ENCODE data around the gene TADA2A.
"Not testable (repeated sequence)": the region's sequence is repeated elsewhere in the genome, so short reads cannot be mapped to it uniquely, and the experiment has no call there.

Gene TADA2A

DNA sequence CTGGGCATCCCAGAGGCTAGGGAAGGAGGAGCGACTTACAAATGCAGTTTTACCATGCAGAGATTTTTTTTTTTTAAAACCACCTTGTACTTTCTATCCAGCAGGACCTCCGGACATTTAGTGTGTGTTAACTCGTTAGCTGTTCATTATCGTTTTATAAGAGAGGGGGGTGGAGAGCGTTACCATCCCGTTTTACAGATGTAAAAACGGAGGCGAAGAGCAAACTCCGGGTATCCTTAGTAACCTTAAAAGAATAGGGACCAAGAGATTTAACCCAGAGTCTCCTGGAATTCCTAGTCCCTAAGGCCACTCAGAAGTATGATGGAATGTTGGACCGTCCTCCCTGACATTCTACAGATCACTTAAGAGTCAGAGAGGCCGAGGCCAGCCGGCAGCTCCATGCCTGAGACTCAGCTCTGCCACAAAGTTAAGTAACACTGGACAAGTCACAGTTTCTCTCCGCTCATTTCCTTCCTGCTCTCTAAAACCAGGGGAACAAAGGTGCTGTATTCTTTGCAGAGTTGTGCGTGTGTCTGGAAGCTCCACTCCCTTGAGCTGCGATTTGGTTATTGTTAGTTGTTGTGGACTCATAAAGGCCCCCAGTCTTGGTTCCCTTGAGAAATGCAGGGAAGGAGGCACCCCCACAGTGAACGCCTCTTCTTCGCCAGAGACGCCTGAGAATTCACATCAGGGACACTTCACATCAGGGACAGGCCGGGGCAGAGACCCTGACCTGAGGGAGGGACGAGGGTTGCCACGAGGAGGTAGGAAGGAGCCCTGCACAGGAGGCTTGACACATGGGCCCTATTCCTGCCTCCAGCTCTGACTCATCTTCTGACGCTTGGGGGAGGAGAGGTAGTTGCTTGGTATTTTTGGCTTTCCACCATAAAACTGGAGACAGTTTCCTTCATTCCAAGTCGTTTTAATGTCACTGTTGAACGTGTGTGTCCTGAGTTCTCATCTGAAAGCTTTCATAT, 84.2 kb downstream of the TADA2A start:
- DNase-seq (ENCODE audit: low read depth), result no peak

DNA sequence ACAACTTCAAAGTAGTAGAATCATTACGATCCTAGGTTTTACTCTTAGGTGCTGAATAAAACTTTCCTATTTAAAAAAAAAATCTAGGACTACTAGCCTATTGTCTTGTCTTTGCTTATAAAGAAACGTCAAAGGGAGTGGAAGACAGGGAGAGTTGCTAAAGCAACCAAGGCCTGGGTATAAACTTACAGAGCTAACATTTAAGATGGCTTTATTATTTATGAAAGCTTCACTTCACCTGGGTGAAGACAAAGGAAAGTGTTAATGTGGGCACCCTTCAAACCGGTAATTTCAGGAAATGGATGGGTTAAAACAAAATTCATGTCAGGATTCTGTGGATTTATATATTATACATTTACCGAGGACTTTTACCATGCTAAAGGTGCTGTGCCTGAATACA, 85.5 kb downstream of the TADA2A start:
- no peak for DNase-seq (ENCODE audit: low read depth)

DNA sequence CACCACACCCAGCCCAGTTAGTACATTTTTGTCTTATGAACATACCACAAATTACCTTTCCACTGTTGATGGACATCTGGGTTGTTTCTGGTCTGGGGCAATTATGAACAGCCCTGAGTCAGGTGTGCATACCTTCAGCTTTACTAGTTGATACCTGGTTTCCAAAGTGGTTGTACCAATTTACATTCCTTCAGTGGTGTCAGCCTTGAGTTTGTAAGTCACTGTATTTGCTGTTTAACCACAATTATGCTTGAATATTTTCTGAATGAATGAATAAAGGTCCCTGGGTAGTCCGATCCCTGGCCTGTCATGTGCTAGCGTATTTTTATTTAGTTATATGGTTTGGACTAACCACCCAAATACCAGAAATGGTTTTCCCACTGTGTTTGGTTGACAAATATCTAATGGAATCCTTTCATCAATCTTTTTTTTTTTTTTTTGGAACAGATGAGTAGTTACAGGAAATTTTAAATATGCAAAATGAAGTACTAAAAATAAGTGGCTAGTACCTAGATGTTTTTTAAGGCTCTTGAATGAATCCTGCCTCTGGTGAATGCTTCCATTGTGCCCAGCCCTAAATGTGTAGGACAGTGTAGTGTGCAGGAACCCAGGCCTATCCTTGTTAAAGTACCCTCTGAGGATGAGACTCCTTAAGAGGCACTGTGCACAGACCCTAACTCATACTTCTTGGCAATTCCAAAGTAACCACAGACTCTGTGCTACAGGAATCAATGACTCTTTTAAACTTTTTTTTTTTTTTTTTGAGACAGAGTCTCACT, 86.8 kb downstream of the TADA2A start:
- DNase-seq (ENCODE audit: low read depth), result no peak

DNA sequence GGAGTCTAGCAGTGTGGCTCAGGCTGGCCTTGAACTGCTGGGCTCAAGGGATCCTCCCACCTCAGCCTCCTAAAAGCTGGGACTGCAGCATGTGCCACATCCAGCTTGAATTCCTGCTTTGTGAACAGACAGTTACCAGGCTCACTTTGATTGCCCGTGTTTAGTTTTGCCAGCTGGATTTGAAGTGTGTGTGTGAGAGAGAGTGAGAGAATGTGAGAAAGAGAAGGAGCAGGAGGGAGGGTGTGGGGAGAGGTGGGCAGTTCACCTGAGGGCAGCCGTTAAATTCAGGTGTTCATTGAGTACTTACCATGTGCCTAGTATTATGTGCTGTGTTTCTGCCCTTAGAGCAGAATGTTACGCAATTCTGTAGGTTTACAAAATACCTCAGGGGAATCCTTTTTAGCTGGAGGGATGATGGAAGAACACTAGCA, 87.7 kb downstream of the TADA2A start:
- no peak for DNase-seq (ENCODE audit: low read depth)

DNA sequence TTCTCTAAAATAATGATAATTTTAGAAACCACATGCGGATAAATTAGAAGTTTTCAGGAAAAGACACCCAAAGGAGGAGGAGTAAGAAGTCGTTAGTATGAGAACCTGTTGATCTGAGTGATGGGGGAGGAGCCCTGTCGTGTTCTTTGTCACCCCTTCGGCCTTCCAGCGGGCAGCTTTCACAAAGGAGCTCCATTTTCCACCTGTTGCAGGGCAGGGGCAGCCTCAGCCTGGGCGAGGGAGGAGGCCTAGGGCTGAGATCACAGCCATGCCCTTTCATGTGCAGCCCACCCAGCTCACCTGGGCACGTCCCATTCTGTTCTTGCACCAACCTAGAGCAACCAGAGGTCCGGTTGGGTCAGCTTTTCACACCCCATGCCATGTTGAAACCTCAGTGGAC, 88.3 kb downstream of the TADA2A start:
- DNase-seq (ENCODE audit: low read depth), result no peak

DNA sequence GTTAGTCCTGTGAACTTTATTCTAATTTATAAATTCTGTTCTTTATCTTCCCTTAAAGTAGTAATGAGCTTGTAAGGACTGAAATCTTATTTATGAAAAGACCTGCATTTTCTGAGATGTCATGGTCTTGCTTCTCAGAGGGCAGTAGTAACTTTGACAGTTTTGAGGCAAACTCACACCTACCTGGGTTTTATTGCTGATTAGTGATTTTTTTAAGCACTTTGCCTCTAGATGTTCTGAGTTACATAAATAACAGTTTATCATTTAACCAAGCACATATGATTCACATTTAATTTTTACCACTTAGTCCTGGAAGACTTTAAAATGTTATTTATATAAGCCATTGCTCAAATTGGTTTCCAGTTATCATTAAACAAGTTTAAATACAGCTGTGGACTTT, 93.7 kb downstream of the TADA2A start:
- DNase-seq (ENCODE audit: low read depth), result no peak

DNA sequence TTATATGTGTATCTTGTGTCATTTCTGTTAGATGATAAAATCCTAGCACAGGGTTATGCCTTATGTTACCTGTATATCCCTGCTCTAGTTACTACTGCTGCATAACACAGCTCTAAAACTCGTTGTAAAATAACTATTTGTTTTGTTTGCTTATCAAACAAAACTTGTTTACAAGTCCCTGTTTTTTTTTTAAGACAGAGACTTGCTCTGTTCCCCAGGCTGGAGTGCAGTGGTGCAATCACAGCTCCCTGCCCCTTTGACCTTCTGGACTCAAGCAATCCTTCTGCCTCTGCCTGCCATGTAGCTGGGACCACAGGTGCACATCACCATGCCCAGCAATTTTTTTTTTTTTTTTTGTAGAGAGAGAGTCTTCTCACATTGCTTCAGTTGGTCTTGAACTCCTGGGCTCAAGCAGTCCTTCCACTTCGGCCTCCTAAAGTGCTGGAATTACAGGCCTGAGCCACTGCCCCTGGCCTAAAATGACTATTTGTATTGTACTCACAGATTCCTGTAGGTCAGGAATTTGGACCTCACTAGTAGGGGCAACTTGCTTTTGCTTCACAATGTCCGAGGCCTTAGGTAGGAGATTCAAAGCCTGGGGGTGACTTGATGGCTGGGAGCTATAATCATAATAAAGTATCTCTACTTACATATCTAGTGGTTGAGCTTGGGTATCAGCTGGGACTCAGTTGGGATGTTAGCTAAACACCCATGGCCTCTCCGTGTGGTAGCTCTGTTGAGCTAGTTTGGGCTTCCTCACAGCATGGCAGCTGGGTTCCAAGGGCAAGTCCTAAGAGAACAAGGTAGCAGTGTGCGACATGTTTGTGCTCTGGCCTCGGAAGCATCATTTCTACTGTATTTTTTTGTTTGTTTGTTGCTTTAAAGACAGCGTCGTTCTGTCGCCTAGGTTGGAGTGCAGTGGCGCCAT, 95.6 kb downstream of the TADA2A start:
- no peak for DNase-seq (ENCODE audit: low read depth)

DNA sequence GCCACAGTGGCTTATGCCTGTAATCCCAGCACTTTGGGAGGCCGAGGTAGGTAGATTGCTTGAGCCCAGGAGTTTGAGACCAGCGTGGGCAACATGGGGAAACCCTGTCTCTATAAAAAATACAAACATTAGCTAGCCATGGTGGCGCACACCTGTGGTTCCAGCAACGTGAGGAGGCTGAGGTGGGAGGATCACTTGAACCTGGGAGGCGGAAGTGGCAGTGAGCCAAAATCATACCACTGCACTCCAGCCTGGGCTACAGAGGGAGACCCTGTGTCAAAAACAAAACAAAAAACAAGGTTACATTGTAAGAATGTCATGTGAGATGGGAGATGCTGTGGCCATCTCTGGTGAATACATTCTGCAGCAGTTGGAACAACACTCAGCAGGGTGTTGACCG, 96.5 kb downstream of the TADA2A start:
- no peak for DNase-seq (ENCODE audit: low read depth)

DNA sequence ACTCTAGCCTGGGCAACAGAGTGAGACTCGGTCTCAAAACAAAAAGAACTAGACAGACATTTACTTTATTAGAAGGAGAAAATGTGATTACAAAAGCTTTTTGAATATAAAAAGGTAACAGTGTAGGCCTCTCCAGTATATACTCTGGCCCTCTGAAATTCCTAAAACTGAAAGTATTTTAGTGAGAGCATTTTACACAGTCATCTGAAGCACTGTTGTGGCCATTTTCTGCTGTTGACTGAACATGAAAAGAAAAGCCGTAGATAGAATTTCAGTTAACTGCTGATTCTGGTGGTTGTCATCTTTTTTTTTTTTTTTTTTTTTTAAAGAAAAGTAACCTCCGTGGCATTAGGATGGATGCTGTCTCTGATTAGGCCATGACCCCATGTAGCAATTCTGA, 98.6 kb downstream of the TADA2A start:
- no peak for DNase-seq (ENCODE audit: low read depth)

DNA sequence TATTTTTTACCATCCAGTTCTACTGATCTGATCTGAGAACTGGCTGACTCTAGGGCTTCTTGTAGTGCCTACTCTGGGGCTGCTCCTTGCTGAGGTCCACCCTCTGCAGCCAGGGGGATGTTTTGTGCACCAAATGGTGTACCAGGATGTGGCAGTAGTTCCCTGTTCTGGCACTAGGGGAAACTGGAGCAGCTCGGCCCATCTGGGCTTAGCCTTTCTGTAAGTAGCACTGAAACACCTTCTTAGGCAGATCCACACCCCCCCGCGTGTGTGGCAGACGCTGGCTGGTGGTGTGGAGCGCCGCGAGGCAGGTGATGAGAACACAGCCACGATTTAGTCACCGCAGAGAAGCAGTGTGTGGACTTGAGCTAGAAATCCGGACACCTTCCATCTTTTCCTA, 100.0 kb downstream of the TADA2A start:
- DNase-seq (ENCODE audit: low read depth), result no peak

DNA sequence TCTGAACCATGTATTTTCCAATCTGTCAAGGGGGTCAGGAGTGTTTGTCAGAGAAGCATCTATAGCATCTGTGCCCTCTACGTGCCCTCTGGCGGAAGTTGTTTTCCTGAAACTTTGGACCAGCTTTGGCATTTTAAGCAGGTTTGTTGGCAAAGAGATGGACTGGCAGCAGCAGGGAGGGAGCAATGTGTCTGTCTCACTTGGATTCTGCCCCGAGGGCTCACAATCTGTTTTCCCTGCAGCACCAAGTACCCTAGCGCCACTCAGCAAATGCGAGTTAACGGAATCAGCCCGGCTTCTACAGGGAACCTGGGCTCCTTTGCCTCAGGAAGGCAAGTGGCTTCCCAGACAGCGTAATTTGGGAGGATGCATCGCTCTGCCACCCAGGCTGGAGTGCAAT, 100.4 kb downstream of the TADA2A start:
- no peak for DNase-seq (ENCODE audit: low read depth)

DNA sequence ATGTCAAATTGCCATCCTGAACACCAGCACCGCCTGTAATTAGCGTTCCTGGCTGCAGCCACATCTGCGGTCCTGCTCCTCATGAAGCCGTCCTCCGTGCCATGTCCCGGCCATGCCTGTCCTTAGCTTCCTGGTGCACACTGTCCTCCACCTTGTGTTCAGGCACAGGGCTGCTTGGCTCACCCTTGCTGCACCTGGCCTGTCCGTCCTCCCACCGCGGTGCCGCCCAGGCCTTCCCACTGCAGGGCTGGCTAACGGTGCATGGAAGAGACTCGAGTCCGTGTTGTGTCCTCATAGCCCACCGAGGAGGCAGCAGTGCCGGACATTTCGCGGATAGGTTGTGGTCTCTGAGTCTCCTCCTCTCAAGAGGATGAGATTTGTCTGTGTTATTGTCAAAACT, 103.4 kb downstream of the TADA2A start:
- no peak for DNase-seq (ENCODE audit: low read depth)

DNA sequence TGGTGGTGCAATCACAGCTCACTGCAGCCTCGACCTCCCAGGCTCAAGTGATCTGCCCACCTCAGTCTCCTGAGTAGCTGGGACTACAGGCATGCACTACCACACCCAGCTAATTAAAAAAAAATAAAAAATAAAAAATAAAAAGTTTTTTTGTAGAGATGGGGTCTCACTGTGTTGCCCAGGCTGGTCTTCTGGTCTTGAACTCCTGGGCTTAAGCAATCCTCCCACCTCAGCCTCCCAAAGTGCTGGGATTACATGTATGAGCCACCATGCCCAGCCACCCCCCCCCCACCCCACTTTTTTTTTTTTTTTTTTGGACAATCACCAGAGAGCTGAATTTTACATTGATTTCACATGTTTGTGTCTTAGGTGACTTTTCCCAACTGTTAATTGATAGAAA, 105.0 kb downstream of the TADA2A start:
- DNase-seq (ENCODE audit: low read depth), result not testable (repeated sequence)

DNA sequence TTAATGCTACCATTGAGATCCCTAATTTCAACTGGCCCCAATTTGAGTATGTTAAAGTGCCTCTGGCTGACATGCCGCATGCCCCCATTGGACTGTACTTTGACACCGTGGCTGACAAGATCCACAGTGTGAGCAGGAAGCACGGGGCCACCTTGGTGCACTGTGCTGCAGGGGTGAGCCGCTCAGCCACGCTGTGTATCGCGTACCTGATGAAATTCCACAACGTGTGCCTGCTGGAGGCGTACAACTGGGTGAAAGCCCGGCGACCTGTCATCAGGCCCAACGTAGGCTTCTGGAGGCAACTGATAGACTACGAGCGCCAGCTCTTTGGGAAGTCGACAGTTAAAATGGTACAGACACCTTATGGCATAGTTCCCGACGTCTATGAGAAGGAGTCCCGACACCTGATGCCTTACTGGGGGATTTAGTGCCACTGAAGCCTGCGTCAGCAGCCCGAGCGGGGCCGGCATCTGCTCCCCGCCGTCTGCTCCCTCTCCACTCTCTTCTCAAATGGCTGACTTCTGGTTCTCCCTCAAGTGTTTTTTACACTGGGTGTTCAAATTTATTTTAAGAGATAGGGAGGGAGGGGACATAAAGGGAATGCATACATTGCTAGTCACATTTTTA, 105.9 kb downstream of the TADA2A start:
- DNase-seq (ENCODE audit: low read depth), result no peak

DNA sequence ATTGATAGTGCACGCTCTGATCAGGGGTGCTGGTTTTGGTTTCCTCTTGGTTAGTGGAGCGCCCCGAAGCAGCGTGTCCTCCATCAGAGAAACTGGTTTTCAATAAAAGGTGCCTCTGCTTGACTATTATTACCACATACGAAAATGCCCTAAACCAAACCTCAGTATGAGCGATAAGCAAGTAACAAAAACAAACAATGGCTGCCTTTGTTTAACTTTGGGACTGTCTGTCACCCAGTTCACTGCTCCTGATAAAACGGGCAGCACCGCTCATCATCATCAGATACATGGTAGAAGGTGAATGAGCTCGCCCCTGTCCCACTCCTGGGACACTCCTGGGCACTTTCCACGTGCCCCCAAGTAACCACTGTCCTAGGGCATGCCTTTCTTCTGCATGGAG, 107.0 kb downstream of the TADA2A start:
- no peak for DNase-seq (ENCODE audit: low read depth)

DNA sequence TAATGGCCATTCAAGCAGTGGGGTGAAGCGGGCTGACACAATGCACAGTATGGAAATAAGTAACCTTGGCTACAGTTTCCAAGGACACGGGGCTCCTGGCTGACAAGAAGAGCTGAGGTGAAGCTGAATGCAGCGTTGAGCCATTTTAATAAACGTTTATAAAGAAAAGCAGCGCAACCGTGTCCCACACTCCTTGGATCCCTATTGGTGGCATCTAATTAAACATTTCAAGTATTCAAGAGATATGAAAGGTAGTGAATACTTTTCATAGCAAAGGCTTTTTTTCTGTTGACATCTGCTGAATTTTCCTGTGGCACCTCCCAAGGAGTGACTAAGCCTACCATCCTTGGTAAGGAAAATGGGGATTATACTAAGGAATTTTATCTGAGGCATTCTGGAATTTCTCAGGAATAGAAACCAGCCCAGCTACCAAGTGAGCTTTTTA, 109.5 kb downstream of the TADA2A start:
- DNase-seq (ENCODE audit: low read depth), result no peak

DNA sequence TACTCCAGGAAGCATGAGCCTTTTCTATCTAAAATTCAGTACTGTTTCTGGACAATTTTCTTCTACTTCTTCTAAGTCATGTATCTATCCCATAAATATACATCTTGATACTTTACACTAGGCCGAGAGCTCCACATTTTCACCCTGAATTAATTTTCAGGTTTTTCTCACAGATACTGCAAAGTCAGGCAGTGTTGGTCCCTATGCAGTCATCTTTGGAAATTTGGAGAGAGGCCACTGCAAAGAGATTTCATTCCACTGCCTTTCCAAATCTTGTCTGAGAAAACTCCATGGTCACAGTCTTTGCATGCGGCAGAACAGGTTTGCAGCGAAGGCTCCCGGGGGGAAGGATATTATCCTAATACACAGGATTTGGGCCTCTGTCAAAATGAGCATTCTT, 111.2 kb downstream of the TADA2A start:
- DNase-seq (ENCODE audit: low read depth), result no peak

DNA sequence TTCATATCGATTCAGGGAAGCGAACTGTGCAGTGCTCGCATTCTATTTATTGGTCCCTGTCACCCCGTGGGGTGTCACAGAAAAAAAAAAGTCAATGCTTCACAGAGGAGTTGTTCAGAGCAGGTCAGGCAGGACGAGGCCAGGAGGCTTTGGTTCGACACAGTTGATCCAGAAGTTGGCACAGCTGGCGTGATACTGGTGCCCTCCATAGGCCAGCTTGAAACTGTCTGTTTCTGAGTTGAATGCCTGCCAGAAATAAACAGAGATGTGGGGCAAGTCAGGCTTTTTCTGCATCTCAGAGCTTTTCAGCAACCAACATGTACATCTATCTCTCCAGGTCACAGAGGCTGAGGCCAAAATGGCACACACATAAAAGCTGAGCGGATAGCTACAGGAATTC, 112.1 kb downstream of the TADA2A start:
- no peak for DNase-seq (ENCODE audit: low read depth)

DNA sequence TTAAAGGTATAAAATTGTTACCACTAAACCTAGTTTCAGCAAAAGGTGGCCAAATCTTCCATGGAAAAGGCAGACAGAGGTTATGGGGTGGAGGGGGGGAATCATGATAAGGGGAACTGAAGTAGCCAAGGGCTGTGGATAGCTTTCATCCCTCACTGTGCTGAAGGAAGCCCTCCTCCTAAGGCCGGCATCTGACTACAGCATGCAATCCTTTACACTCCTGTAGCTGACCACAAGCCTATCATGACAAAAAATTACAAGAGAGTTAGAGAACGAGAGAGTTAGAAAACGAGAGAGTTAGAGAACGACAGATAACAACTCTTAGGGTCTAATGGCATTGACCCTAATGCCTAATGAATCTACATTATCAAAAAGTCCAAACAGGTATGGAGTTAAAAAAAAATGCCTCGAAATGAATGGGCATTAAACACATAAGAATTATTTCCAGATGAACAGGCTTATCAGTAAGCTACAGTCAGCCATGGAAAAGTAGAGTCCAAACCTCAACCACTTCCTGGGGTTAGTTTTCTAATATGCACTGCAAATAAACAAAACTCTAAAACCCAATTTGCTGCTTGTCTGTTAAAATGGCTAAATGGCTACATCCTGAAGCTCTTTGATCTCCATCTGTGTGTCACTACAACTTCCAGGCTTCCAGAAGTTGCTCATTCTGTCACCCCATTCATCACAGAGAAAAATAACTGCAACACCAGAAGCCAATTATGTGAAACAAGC, 112.7 kb downstream of the TADA2A start:
- no peak for DNase-seq (ENCODE audit: low read depth)

DNA sequence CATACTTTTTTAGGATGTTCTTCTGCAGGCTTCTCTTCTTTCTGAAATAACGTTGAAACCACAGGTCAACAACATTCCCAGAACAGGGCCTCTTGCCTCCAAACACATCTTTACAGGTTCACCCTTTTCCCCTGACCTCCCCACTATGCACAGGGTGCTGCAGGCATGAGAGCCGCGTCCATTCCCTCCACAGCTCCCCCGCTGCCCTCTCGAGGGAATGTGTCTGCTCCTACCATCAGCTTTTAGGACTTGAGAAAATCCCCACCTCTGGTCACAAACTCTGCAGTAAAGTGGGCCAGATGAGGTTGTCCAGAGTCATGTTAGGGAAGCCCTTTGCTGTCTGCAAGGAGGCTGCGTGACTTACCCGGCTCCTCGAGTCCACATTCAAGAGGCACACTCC, 113.5 kb downstream of the TADA2A start:
- DNase-seq (ENCODE audit: low read depth), result no peak

DNA sequence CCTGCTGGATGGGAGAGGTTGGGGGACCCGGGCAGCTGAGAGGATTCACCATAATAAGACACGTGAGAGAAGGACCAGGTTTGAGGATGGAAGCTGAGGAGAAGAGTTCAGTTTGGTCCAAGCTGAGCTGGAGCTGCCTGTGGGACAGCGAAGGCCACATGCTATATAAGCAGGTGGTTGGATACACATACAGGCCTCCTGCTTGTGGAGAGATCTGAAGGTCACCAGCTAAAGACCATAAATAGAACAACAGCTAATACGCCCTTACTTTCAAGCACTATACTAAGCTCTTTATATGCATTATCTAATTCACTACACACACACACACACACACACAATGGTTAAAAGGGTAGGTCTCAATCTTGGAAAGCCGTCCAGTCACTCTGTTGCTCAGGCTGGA, 115.1 kb downstream of the TADA2A start:
- no peak for DNase-seq (ENCODE audit: low read depth)

Data from activated T-helper 9 cell treated with anti-CD3 and anti-CD28 coated beads, Interleukin-2, amount 50 U/mL, for 16 hours (primary cell).